HL-60/S4 treated with phorbol 12-myristate 13-acetate at 8.2 ng/mL for 4 days and 3 days (cell line): ENCODE results near the gene GAB2.

ENCODE experiments used
- in situ Hi-C: fragments of 300-500 bp; cut with MboI; formaldehyde crosslinking; loops from 2 replicates; pipeline ENCODE4 v1.15.0; 2022; ENCODE audit warnings: low sequenced_read_pairs

Gene GAB2

GRCh38 chr11:78170413-78170812 lies 247.2 kb downstream of the GAB2 start:
- in situ Hi-C loops = no loop called here

DNA sequence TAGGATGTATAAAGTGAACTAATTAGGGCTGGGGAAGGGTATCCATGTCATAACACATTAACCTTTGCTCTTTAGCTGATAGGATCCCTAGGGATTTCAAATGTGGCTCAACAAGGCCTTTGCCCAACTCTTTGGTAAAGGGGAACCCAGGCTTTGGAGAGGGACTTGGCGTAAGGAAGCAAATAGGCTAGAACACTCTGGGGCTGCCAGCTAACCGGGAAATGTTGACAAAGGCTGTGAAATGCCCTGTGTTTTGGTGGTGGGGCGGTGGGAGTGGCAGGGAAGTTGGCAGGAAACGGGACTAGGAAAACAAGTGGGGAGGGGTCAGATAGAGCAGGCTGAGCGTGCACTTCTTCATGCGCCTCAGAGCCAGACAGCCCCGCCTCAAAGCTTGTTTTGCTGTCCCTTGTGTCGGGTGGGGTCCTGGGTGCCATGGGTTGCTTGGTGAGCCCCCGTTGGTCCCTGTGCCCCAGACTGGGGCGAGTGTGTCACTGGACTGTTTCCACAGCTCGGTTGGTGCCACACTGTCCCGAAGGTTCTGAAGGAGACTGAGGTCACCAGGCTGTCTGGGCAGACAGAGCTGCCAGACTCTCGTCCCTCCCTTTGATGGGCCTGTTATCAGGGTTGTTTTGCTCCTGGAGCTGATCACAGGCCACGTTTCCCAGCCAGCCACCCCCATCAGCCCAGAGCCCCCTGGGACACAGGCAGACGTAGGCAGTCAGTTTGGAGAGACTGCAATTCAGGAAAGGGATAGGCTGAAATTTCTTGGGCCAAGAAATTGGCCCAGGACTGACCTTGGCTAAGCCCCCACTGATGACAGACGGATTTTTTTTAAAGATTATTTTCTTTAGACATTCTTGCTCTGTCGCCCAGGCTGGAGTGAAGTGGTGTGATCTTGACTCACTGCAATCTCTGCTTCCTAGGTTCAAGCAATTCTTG lies 248.8 kb downstream of the GAB2 start:
- in situ Hi-C loops = no loop called here

DNA sequence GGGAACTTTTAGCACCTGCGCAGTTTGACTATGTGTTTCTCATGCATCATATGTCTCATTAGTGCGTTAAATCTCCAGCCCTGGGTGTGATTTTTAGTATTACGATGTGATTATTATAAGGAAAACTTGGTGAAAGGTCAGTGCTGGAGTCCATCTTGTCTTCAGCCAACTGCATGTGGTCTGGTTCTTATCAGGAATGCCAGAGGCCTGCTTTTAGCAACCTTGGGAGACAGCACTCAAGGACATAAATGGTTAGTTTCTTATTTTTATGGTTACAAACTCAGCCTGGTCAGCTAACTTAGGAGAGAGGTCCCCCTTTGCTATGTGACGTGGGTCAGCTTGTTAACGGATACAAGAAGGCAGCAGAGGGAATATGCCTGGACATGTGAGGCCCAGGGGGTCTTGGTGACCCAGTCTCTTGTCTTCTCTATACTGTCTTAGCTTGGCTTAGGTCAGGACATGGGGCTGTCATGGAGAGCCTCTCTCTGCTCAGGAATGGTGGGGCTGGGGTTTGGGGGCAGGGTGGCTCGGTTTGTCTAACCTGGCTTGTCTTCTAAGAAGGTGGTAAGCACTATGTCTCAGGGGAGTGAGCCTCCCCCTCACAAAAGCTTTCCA lies 250.7 kb downstream of the GAB2 start:
- in situ Hi-C loops = no loop called here
